ENCODE data around the gene TMEM184C.

DNA sequence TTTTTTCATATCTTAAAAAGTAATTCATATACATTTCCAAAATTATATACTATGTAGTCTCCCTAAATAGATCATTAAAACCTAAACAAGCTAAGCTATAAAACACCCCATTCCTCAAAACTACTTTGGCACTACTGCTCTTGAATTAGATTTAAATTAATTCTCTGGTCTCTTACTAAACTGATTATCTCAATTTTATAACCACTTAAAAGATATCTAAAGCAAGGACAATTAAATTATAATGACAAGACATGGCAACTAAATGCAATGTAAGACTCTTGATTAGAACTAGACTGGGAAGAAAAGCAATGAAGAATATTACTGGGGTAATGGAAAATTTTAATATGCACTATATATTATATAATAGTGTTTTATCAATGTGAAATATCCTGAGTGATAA is 27.9 kb downstream of the TMEM184C start:
- TF ChIP-seq SP1 (CRISPR knock-in tag; conservative IDR thresholded peaks at IDR 0.05) (no peak), CBFB (CRISPR knock-in tag; IDR thresholded peaks at IDR 0.05; ENCODE audit: low read depth) (no peak), NR2C2 (CRISPR knock-in tag; IDR thresholded peaks at IDR 0.05) (no peak), CREB1 (CRISPR knock-in tag; IDR thresholded peaks at IDR 0.05) (no peak), ZBTB21 (CRISPR knock-in tag; IDR thresholded peaks at IDR 0.05; ENCODE audit: borderline replicate concordance) (no peak)
- TF ChIP-seq, protein P1, sequence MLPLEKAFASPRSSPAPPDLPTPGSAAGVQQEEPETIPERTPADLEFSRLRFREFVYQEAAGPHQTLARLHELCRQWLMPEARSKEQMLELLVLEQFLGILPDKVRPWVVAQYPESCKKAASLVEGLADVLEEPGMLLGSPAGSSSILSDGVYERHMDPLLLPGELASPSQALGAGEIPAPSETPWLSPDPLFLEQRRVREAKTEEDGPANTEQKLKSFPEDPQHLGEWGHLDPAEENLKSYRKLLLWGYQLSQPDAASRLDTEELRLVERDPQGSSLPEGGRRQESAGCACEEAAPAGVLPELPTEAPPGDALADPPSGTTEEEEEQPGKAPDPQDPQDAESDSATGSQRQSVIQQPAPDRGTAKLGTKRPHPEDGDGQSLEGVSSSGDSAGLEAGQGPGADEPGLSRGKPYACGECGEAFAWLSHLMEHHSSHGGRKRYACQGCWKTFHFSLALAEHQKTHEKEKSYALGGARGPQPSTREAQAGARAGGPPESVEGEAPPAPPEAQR (CRISPR knock-in tag; IDR thresholded peaks at IDR 0.05) = no peak
- TF ChIP-seq, protein P2, sequence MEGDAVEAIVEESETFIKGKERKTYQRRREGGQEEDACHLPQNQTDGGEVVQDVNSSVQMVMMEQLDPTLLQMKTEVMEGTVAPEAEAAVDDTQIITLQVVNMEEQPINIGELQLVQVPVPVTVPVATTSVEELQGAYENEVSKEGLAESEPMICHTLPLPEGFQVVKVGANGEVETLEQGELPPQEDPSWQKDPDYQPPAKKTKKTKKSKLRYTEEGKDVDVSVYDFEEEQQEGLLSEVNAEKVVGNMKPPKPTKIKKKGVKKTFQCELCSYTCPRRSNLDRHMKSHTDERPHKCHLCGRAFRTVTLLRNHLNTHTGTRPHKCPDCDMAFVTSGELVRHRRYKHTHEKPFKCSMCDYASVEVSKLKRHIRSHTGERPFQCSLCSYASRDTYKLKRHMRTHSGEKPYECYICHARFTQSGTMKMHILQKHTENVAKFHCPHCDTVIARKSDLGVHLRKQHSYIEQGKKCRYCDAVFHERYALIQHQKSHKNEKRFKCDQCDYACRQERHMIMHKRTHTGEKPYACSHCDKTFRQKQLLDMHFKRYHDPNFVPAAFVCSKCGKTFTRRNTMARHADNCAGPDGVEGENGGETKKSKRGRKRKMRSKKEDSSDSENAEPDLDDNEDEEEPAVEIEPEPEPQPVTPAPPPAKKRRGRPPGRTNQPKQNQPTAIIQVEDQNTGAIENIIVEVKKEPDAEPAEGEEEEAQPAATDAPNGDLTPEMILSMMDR (IDR thresholded peaks at IDR 0.05) = no peak
- TF ChIP-seq, protein P3, sequence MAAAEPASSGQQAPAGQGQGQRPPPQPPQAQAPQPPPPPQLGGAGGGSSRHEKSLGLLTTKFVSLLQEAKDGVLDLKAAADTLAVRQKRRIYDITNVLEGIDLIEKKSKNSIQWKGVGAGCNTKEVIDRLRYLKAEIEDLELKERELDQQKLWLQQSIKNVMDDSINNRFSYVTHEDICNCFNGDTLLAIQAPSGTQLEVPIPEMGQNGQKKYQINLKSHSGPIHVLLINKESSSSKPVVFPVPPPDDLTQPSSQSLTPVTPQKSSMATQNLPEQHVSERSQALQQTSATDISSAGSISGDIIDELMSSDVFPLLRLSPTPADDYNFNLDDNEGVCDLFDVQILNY (CRISPR knock-in tag; IDR thresholded peaks at IDR 0.05) = no peak
- TF ChIP-seq, protein P4, sequence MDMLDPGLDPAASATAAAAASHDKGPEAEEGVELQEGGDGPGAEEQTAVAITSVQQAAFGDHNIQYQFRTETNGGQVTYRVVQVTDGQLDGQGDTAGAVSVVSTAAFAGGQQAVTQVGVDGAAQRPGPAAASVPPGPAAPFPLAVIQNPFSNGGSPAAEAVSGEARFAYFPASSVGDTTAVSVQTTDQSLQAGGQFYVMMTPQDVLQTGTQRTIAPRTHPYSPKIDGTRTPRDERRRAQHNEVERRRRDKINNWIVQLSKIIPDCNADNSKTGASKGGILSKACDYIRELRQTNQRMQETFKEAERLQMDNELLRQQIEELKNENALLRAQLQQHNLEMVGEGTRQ (CRISPR knock-in tag; IDR thresholded peaks at IDR 0.05) = no peak
- TF ChIP-seq, protein P5, sequence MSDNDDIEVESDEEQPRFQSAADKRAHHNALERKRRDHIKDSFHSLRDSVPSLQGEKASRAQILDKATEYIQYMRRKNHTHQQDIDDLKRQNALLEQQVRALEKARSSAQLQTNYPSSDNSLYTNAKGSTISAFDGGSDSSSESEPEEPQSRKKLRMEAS (CRISPR knock-in tag; IDR thresholded peaks at IDR 0.05) = no peak
- TF ChIP-seq, protein P6, sequence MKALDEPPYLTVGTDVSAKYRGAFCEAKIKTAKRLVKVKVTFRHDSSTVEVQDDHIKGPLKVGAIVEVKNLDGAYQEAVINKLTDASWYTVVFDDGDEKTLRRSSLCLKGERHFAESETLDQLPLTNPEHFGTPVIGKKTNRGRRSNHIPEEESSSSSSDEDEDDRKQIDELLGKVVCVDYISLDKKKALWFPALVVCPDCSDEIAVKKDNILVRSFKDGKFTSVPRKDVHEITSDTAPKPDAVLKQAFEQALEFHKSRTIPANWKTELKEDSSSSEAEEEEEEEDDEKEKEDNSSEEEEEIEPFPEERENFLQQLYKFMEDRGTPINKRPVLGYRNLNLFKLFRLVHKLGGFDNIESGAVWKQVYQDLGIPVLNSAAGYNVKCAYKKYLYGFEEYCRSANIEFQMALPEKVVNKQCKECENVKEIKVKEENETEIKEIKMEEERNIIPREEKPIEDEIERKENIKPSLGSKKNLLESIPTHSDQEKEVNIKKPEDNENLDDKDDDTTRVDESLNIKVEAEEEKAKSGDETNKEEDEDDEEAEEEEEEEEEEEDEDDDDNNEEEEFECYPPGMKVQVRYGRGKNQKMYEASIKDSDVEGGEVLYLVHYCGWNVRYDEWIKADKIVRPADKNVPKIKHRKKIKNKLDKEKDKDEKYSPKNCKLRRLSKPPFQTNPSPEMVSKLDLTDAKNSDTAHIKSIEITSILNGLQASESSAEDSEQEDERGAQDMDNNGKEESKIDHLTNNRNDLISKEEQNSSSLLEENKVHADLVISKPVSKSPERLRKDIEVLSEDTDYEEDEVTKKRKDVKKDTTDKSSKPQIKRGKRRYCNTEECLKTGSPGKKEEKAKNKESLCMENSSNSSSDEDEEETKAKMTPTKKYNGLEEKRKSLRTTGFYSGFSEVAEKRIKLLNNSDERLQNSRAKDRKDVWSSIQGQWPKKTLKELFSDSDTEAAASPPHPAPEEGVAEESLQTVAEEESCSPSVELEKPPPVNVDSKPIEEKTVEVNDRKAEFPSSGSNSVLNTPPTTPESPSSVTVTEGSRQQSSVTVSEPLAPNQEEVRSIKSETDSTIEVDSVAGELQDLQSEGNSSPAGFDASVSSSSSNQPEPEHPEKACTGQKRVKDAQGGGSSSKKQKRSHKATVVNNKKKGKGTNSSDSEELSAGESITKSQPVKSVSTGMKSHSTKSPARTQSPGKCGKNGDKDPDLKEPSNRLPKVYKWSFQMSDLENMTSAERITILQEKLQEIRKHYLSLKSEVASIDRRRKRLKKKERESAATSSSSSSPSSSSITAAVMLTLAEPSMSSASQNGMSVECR (CRISPR knock-in tag; IDR thresholded peaks at IDR 0.05; ENCODE audit: borderline replicate concordance) = no peak
- TF ChIP-seq, protein P7, sequence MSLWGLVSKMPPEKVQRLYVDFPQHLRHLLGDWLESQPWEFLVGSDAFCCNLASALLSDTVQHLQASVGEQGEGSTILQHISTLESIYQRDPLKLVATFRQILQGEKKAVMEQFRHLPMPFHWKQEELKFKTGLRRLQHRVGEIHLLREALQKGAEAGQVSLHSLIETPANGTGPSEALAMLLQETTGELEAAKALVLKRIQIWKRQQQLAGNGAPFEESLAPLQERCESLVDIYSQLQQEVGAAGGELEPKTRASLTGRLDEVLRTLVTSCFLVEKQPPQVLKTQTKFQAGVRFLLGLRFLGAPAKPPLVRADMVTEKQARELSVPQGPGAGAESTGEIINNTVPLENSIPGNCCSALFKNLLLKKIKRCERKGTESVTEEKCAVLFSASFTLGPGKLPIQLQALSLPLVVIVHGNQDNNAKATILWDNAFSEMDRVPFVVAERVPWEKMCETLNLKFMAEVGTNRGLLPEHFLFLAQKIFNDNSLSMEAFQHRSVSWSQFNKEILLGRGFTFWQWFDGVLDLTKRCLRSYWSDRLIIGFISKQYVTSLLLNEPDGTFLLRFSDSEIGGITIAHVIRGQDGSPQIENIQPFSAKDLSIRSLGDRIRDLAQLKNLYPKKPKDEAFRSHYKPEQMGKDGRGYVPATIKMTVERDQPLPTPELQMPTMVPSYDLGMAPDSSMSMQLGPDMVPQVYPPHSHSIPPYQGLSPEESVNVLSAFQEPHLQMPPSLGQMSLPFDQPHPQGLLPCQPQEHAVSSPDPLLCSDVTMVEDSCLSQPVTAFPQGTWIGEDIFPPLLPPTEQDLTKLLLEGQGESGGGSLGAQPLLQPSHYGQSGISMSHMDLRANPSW (CRISPR knock-in tag; conservative IDR thresholded peaks at IDR 0.05; ENCODE audit: low read depth) = no peak
- TF ChIP-seq, protein P8, sequence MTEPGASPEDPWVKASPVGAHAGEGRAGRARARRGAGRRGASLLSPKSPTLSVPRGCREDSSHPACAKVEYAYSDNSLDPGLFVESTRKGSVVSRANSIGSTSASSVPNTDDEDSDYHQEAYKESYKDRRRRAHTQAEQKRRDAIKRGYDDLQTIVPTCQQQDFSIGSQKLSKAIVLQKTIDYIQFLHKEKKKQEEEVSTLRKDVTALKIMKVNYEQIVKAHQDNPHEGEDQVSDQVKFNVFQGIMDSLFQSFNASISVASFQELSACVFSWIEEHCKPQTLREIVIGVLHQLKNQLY (CRISPR knock-in tag; IDR thresholded peaks at IDR 0.05) = no peak

Measured in WTC11 (cell line).